GM21717 (cell line): ENCODE data around the gene TPGS1.
A peak's percentile ranks its signal among the peaks of the same experiment; 100 is the strongest.
"Not testable (repeated sequence)": the region's sequence is repeated elsewhere in the genome, so short reads cannot be mapped to it uniquely, and the experiment has no call there.

Experiments used
- ATAC-seq: cut with Tn5 transposase; IDR thresholded peaks from one replicate; pipeline ENCODE4 v1.9.1; 2021; ENCODE audit warnings: mild to moderate bottlenecking, moderate library complexity; ENCODE audit not compliant: unreplicated experiment

TPGS1 gene

DNA sequence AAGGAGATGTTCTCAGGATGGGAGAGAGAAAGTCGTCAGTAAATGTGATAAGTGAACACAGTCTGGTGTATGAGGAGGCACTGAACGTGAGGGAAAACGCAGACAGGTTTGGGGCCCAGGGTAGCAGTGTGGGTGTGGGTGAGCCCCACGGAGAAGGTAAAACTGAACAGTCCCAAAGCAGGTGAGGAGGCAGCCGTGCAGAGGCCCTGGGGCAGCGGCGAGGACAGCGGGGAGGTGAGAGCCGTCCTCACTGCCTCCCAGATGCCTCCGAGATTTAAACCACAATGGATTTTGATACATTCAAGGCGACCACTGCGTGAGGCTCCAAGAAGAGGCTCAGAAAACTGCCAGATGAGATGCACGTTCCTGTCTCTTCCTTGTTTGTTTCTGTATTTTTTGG lies 31.9 kb upstream of the TPGS1 start:
- ATAC-seq: no peak

DNA sequence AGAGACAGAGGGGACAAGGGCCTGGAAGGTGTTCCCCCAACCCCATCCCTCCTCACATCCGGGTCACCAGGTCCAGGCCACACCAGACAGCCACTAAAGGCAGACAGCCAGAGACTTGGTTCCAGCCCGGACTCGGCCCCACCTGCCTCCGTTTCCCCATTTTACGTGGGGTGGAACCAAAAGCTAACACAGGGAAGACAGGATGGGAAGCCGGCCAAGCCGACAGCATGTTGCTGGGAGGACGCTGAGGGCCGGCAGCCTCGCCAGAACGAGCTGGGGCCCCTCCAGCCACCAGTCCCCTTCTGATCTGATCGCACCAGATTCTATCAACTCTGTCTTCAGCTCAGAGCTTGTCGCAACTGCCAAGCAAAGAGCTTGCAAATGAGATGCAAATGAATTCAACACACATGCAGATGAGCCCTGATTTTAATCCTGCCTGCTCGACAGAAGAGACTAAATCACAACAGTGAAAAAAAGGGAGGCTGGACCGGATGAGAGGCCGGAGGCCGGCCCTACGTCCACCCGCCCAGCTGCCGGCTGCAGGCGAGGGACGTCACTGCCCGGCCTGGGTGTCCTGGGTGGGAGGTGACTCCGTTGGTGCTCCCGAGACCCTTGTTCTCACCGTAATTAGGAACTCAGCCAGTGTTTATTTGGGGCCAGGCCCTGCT lies 28.9 kb upstream of the TPGS1 start:
- ATAC-seq: no peak

DNA sequence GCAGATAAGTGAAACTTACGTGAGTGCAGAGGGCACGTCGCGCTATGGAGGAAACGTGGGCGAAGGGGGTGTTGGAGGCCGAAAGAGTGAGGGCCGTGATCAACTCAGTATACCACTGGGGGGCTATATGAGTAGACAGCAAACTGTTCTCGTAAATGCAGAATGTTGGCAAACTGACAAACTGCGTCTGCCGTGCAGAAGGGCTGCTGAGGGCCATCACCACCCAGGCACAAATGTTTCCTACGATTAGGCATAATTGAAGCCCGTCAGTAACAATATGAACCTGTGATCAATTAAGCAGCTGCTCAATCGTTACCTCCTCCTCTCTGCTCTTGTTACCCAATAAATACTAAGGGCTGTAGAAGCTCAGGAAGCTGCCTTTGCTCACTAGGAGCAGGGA lies 28.3 kb upstream of the TPGS1 start:
- ATAC-seq: no peak

DNA sequence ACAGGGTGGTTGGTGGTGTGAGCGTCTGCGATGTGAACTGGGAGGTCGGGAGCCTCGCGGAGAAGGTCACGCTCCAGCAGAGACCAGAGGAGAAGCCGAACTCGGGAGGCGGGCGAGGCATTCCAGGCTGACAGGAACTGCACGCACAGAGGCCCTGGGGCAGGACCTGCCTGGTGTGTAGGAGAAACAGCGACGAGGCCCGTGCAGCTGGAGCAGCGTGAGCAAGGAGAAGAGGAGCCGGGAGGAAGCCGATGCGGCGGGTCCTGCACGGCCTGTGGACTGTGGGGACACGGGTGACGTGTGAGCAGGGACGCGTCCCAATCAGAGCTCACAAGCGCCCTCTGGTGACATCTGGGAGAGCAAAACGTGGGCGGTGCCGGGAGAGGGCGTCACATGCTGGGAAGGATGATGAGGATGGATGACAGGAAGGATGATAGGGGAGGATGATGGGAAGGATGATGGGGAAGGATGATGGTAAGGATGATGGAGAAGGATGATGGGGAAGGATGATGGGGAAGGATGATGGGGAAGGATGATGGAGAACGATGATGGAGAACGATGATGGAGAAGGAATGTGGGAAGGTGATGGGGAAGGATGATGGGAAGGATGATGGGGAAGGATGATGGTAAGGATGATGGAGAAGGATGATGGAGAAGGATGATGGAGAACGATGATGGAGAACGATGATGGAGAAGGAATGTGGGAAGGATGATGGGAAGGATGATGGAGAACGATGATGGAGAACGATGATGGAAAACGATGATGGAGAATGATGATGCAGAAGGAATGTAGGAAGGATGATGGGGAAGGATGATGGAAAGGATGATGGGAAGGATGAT lies 27.1 kb upstream of the TPGS1 start:
- no peak for ATAC-seq

DNA sequence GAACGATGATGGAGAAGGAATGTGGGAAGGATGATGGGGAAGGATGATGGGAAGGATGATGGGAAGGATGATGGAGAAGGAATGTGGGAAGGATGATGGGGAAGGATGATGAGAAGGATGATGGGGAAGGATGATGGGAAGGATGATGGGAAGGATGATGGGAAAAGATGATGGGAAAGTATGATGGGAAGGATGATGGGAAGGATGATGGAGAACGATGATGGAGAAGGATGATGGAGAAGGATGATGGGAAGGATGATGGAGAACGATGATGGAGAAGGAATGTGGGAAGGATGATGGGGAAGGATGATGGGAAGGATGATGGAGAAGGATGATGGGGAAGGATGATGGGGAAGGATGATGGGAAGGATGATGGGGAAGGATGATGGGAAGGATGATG lies 26.2 kb upstream of the TPGS1 start:
- ATAC-seq: not testable (repeated sequence)

DNA sequence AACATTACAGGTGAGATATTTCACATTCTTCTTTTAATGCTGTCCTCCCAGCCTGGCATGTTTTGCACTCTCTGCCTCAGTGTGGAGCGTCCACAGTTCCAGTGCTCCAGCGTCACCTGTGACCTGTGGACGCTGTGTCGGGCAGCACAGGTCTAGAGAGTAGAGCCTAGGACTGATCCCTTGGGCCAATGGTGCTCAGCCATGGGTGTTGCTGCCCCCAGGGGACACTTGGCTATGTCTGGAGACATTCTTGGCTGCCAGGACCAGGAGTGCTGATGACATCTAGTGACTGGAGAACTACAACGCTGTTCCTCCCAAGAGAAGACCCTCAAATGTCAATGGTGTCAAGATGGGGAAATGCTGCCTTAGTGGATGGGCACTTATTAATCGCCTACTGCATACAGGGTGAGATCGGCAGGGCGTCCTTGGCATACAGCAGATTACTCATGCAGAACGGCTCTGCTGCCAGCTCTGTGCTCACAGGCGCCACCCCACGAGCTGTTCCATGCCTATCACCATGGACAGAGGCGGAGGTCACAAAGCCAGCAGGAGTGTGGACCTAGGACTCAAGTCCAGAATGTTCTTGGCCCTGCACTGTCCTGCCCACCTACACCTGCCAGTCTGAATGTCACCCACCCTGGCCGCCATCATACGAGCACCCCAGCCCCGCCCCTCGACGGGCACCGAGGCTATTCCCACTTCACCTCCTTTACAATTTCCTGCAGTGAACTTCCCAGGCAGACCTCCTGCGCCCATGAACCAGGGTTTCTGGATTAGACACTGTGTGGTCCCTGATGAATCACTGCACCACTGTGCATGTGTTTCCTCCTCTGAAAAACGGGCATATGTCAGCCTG lies 24.9 kb upstream of the TPGS1 start:
- ATAC-seq: no peak

DNA sequence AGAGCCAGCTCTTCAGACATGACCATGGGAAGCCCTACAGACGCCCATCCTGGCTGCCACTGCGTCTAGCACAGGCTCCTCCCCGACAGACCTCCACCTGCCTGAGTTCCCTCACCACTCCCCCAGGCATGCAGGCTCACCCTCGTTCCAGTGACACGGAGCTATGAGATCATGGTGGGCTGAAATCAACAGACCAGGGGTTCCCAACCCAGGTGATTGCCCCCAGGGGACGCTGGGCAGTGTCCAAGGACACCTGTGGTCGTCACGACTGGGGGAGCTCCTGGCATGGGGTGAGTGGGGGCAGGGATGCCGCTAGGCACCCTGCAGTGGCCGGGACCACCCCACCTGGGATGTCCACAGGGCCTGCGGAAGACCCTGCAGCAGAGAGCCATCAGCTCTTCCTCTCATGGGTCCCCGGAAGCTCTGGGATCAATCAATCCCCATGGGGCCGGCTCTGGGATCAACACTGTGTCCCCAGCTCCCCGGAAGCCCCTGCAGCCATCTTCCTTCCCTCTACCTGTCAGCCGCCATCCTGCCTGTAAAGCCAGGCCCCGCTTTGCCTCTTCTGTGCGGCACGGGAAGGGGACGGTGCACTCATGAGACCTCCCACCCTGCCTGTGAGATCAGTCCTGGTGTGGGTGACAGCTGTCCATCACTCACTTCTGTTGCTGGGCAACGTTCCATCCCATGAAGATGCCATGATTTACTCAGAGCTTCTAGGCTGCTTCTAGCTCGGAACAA lies 23.8 kb upstream of the TPGS1 start:
- ATAC-seq: no peak

DNA sequence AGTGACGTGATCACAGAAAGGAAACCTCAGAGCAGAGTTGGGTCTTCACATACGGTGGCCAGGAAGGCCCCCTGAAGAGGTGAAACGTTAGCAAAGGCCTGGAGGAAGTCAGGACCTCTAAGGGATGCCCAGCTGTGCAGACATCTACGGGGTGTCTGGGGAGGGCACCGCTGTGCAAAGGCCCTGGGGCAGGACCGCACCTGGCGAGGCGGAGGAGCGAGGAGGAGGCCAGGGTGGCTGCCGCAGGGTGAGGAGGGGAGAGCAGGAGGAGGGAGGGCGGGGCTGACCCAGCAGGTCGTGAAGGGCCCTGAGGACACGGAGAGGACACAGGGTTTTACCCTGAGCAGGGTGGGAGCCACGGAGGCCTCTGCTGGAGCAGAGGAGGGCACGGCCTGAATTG lies 22.8 kb upstream of the TPGS1 start:
- no peak for ATAC-seq

DNA sequence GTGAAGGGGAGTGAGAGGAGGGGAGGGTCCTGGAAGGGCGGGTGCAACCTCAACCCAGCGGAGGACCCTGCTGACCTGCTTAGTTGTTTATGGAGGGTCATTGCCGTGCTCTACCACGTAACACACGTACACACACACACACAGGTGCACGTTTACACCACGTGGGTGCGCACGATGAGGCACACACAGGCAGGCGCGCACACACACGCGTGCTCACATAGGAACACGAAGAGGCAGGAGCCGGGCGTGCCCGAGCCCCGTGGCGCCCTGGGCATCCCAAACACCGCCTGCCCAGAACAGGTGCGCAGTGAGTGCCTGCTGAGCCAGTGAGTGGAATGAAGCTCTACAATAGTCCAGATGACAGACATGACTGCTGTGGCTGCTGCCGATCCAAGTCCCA lies 22.2 kb upstream of the TPGS1 start:
- ATAC-seq: no peak

DNA sequence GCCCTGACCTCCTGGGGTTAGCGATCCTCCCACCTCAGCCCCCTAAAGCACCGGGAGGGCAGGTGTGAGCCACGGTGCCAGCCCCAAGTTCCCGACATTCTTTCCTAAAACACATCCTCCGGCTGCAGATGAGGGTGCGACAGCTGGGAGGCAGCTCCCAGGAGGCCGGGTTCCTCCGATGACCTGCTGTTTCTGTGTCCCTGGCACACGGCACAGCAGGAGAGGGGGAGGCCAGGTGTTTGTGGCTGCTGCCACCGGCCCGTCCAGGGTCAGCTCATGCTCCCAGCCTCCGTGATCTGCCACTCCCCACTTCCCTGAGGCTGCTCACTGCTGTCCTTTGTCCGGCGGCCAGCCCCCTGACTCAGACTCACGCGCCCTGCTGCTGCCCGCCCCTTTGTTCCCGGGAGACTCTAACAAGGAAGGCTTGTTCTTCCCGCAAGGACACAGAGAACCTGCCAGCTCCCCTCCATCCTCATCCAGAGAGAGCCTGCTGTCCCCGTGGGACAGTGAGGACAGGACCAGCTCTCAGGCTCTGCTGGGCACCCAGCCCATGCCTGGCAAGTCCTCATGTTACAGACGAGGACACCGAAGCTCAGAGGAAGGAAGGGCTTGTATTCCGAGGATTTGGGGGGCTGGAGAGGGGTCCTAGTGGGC lies 21.6 kb upstream of the TPGS1 start:
- no peak for ATAC-seq

DNA sequence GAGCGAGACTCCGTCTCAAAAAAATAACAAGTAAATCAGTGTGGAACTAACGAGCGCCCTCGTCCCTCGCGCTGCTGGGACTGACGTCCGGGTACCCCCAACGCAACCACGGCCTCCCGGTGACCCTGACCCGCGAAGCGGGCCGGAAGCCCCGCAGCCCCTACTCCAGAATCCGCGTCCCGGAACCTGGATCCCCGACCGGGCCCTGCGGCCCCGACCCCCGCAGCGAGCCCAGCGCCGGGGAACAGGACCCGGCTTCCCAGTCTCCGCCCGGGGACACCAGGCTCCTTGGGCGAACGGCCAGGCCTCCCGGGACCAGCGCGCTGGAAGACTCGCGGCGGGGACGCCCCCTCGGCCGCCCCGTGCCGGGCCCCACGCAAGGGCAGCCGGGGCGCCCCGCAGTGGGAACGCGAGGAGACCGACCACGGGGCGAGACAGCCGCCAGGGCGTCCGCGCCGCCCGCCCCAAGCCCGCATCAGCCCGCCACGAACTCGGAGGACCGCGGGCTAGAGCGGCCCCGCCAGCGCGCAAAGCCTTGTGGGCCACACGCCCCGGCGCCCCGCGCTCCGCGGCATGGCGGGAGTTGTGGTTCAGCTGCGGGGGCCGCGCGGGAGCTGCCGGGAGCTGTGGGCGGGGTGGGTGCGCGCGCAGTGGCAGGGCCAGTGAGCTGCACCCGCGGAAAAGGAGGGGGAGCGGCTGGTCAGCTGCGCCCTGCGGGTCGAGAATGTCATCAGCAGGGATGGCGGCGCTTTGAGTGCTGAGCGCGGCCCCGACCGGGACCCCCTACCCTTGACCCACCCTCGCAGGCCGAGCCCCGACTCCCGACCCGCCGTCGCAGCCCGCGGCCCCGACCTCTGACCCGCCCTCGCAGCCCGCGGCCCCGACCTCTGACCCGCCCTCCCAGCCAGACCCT lies 18.5 kb upstream of the TPGS1 start:
- peak; percentile 58 for ATAC-seq

DNA sequence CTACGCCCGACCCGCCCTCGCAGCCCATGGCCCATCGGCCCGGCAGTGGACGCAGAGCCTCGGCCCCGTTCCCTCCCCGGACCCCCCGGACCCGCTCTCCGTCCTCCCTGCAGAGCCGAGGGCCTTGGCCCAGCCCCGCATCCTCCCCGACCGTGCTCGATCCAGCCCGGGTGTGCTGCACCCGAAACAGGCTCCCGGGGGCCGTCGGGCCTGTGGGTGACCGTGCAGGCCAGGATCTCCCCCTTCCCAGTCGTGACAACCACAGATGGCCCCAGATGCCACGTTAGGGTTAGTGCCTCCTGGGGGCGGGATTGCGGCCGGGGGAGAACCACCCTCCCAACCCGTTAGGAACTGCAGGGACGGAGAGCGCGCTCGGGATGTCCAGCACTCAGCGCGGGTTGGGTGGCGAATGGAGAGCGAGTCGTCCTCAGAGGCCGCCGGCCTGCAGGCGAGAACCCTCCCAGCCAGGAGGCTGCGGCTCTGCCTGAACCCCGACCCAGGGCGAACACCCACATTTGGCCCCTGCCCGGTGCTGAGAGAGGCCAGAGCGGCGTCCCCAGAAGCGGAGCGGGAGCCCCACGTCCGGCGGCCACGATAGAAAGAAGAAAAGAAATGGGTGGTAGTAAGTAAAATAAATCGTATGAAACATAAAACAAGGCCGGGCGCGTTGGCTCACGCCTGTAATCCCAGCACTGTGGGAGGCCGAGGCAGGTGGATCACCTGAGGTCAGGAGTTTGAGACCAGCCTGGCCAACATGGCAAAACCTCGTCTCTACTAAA lies 17.7 kb upstream of the TPGS1 start:
- ATAC-seq: peak; percentile 6

DNA sequence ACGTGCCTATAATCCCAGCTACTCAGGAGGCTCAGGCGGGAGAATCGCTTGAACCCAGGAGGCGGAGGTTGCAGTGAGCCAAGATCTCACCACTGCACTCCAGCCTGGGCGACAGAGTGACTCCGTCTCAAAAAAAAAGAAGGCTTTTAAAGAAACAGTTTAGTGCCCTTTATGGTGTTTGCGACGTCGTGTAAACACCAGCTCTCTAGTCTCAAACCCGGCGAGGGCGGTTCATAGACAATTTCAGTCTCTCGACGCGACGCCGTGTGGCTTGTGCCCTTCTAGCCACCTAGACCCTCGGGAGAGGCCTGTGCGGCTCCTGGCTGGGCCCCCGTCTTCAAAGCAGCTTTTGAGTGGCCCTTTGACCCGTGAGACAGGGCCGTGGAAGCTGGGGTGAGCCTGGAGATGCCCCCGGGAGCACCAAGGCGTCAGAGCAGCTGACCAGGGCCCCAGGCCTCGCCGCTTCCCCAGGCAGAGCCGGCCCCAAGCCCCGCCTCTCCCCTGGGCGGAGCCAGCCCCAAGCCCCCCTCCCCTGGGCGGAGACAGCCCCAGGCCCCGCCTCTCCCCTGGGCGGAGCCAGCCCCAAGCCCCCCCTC lies 16.1 kb upstream of the TPGS1 start:
- no peak for ATAC-seq

DNA sequence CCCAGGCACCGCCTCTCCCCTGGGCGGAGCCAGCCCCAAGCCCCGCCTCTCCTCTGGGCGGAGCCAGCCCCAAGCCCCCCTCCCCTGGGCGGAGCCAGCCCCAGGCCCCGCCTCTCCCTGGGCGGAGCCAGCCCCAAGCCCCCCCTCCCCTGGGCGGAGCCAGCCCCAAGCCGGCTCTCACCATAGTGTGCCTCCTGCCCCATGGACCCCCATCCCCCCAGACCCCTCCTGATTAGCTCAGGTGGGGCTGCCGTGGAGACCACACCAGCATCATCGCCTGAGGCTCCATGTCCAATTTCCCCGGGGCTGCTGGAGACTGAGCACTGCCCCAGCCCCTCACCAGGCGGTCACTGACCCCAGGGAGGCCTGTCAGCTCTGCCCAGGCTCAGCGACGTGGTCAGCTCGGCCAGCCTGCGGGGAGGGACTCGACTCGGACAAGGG lies 15.2 kb upstream of the TPGS1 start:
- ATAC-seq: no peak

DNA sequence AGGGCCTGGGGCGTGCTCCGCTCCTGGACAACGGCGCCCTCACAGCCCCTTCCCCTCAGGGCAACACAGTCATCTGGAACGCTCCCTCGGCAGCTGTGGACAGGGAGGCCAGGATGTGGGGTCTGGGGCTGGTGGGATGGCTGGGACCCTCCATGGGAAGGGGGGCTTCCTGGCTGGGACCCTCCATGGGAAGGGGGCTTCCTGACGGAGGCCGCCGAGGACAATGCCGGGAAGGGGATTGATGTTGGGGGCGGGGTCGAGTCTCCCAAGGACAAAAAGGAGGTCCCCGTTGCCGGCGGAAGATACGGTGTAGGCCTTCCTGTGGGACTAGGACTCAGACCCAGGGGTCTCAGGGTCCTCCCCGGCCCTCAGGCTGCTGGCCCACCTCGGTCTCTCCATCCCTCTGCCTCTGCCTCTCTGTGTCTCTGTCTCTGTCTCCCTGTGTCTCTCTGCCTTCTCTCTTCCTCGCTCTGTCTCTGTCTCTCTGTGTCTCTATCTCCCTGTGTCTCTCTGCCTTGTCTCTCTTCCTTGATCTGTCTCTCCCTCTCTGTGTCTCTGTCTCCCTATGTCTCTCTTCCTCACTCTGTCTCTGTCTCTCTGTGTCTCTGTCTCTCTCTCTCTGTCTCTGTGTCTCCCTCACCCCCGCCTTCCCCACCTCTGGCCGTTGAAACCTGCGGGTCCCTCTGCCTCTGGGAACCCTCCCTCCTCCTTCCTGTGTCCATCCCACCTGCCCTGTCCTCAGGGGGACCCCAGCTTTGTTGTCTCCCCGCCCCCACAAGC lies 13.7 kb upstream of the TPGS1 start:
- ATAC-seq: no peak

DNA sequence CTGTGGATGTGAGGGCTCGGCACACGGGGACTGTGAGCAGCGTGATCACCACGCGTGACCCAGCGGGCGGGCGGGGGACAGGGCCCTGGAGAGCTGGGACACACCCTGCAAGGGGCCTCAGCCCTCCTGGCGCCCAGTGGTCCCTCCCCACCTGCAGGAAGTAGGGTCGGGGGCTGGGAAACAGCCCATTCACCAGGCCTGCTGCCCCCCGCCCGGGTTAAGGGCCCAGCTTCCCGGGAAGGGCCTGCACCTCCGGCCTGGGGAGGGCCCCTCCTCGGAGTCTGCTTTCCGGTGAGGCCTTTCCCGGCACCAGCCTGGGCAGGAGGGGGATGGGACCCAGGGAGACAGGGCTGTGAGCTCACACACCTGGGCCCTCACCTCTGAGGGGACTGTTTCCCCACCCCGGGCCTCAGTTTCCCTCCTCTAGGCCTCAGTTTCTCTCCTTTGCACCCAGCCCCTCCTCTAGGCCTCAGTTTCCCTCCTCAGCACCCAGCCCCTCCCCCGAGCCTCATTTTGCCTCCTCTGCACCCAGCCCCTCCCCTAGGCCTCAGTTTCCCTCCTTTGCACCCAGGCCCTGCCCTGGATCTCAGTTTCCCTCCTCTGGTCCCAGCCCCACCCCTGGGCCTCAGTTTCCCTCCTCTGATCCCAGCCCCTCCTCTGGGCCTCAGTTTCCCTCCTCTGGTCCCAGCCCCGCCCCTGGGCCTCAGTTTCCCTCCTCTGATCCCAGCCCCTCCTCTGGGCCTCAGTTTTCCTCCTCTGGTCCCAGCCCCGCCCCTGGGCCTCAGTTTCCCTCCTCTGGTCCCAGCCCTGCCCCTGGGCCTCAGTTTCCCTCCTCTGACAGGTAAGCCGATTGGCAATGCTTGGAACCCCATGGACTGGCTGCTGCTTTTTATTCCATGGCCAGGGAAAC lies 12.9 kb upstream of the TPGS1 start:
- no peak for ATAC-seq

DNA sequence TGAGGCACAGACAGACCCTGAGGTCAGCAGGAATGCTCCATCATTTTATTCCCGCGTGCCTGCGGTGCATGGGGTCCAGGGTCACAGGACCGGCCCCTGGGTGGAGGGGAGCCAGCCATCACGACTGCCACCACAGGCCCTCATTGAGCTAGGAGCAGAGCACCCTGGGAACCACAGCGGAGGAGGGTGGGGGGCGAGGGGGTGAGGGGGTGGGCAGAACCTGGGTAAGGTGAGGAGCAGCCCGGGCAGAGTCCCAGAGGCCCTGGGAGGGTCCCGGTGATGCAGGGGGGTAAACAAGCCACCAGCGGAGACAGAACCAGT lies 12.3 kb upstream of the TPGS1 start:
- ATAC-seq: no peak
